SKM-1 treated with dmso at 0.1 percent for 144 hours (cell line): ENCODE results near the gene ZFAND6.

Source experiments
- DNase-seq: peaks from one replicate; lab custom pipeline; 2025; ENCODE audit not compliant: unreplicated experiment; lab: John Stamatoyannopoulos, UW

The ZFAND6 gene

DNA sequence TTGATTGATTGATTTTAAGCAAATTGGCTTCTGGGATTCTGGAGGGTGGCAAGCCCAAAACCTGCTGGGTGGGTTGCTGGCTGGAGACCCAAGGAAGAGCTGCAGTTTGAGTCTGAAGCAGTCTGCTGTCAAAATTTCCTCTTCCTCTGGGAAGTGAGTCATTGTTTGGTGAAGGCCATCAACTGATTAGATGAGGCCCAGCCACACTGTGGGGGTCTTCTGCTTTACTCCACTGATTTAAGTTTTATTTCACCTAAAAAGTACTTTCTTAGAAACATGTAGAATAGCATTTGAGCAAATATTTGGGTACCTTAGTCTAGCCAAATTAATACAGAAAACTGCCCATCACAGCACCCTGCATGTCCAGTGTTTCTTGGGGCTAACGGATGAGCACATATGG lies 127.1 kb downstream of the ZFAND6 start:
- DNase-seq = no peak
